Esophagus mucosa (tissue), 1 donor: ENCODE measurements around the gene NME9. TPM values are rescaled to one million over a fixed set of nuclear protein-coding genes. Genes with fewer than 3 reads are reported as not detected.

Experiments
- ATAC-seq: fragments of 200-7000 bp; cut with Tn5 transposase; one replicate; pipeline ENCODE4 v1.9.1; 2020
- total RNA-seq: library from RNA; stranded (reverse); gene quantifications from one replicate; pipeline ENCODE4 v1.2.4, GENCODE V29; 2023
- donor health status: DM: yes; HTN: yes; CAD: no.

Gene NME9
- total RNA-seq, 1 donor from 2014 or later: not detected

DNA sequence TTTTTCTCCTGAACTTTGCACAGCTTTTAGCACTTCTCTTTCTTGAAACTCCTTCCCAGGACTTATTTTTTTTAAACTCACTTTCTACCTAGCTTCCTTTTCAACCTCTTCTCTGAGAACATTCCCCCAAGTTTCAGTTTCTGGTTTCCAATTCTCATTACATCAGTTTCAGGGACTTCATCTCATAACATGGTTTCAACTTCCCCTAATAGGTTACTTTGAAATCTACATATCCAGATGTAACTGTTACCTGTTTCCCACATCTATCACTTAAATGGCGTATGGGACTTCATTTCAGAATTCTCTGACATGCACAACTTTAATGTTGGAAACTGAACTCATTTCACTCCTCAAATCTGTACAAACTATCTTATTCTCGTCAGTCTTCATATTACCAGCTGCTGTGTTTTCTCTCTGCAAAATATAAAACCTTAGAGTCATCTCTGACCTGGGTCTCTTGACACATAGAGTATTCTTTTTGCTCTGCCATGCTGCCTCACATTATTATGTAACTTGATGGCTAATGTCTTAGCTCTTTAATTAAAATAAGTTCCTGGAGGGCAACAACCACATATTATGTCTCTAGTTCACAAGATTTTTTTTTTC, 58.4 kb downstream of the NME9 start:
- no peak for ATAC-seq

DNA sequence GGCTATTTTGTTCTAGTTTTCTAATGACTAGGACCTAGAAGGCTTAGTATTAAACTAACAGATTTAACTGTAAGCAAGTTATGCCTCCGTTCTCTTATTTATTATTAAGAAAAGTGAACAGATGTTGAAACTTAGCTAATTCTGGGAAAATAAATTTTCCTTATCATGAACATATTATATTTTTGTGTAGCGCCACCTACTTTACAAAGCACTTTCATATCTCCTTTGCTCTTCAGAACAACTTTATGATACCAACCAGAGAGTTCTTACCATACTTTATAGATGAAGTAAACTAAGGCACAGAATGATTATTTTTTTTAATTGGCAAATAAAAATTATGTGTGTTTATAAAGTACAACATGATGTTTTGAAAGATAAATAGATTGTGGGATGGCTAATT, 59.4 kb downstream of the NME9 start:
- ATAC-seq: no peak

DNA sequence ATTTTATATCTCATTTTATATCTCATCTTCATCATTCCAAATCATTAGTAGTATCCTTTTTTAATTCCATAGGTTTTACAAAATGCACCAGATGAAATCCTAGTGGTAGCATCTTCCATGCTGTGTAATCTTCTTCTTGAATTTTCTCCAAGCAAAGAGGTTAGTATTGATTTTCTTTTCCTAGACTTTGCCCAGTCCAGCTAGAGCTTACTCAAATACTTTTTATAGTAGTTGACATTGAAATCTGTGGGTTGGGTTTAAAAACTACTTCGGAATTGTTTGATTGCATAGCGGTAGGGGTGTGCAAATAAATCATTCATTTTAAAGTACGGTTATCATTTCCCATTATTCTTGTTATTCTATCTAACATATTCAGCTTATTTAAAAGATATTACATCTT, 62.6 kb downstream of the NME9 start:
- ATAC-seq: no peak

DNA sequence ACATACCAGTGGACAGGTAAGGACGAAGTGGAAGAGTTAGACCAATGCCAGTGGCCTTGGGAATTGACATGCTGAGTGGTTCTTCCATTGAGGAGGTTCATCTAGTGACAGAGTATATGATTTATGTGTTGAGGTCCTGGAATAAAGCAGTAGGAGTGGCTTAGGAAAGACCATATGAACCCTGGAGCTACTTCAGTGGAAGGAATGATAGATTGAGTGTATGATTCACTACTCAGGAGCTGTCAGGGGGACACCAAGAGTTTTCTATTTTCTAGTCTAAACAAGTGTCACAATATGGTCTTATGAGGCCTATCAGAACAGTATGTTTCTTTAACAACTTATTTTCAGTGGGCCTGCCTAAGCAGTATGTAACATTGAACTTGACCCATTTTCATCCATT, 63.9 kb downstream of the NME9 start:
- no peak for ATAC-seq

DNA sequence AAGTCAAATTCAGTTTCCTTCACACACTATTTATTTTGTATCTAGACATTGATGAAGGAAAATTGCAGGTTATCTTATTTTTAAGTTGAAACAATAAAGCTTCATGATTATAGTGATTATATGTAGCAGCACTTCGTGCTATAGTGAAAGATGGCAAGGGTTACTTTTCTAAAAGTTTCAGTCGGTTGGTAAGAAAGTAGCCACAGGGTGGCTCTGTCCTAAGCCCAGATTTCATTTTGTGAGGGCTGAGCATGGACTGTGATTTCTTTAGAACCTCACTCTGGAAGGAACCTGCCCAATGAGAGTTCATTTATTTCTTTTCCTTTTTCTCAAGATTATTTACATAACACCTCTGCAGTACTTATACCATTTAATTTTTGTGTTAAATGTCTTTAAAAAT, 66.5 kb downstream of the NME9 start:
- ATAC-seq: no peak

DNA sequence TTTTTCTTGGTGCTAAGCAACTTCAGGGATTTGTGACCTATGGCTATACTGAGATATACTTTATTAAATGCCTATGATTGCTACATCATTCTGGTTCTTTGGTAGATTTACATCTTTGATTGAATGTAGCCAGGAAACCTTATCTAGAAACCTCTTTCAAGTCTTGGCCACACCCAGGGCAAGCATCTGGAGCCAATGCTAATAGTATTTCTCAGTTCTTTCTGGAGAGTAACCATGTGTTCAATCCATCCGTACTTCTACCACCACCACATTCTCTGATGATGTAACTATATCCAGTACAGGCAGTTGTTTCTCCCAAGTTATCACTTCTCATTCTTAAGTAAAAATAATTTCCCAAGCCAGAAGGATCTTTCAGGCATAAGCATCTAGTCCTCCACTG, 69.0 kb downstream of the NME9 start:
- ATAC-seq: no peak

DNA sequence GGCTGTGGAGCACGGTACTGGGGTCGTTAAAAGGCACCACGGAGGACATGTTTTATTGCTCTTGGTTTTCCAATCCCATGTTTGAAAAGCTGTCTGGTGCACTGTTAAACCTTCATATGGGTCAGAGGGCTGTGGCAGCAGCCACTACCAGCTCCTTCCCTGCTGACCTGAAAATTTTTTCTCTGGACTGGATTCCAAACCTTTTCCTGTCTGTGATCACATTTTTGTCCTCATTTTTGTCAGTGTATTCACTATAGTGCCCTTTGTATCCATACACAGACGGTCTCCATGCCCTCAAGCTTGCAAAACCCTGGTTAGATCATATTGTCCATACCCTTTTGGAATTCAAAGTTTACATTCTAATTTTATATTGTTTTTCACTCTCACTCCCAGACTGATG, 70.5 kb downstream of the NME9 start:
- ATAC-seq: no peak

DNA sequence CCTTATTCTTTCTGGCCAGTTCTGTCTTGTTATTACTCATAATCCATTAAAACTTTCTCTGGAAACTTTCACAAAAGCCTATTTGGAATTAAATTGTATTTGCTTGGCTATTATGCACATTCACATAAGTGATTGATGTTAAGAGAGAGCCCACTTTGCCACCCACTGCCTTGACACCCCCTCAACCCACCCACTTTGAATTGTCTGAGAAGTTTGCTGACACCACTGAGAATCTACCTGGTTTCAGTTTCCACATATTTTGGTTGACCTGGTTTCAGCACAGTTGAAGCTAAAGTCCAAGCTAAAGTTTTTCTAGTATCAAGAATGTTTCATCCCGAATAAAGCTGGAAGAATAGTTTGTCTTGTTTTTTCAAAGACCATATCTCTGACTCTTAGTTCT, 71.7 kb downstream of the NME9 start:
- ATAC-seq: no peak

DNA sequence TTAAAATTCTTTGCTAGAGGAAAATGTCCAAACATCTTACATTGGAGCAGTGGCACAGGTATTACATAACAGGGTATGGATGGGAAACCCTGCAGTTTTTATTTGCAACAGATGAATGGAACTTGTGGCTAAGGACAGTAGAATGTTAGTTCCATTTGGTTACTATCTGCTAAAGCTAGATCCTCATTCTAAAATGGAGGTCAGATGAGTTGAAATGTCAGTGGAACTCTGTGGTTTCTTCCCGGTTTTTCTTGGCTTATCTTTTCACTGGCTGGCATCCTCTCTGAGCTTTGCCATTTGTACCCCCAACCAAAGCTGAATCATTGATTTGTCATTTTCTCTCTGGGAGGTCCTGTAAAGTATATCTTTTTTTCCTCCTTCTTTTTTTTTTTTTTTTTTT, 73.6 kb downstream of the NME9 start:
- no peak for ATAC-seq

DNA sequence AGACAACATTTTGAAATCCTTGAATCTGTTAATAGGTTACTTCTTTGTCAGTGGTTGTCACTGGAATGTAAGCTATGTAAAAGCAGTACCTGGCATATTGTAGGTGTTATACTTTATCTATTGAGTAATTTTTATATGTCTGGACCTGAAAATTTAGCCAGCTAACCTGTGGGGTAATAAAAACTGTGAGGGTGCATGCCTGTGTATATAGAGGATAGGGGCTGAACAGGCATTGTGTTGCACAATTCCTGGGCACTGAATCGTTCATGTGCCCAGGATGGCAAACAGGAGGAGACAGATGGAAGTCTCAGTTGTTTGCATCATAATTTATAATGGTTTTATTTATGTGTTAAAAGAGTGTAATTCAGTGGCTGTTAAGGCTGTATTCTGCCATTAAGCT, 75.4 kb downstream of the NME9 start:
- no peak for ATAC-seq

DNA sequence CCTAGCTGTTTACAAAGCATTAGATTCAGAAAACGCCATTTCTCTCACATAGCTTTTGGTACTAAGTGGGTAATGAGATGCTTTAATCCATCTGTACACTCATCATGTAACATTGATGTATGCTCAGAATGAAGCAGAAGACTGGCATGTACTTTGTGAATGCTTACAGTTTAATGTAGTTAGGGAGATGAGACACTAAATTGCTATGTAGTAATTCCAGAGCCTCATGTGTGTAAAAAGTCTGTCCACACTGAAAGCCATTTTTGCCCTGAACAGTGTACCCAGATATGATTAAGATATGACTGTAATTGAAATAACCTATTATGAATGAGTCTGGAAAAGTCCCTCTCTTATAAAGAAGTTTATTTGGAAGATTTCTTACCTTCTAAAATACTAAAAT, 76.0 kb downstream of the NME9 start:
- ATAC-seq: no peak

Other genes starting within 250 kb of the NME9 start
- 2.4 TPM for gene DZIP1L, start 214.2 kb downstream of the NME9 start, total RNA-seq
- not detected for gene A4GNT, start 197.5 kb downstream of the NME9 start, total RNA-seq
- gene DBR1, start 154.9 kb downstream of the NME9 start, total RNA-seq: 7.3 TPM
- 23.1 TPM for gene ARMC8, start 142.6 kb downstream of the NME9 start, total RNA-seq
- 1.6 TPM for gene MRAS, start 18.7 kb upstream of the NME9 start, total RNA-seq
- gene ESYT3, start 104.8 kb upstream of the NME9 start, total RNA-seq: 0.80 TPM